COLO668 (cell line): ENCODE measurements around the gene TSTD1.
"Not testable (repeated sequence)": the region's sequence is repeated elsewhere in the genome, so short reads cannot be mapped to it uniquely, and the experiment has no call there.

Experiments
- DNase-seq: peaks from one replicate; lab custom pipeline; 2025; ENCODE audit not compliant: unreplicated experiment; lab: John Stamatoyannopoulos, UW

TSTD1 gene

DNA sequence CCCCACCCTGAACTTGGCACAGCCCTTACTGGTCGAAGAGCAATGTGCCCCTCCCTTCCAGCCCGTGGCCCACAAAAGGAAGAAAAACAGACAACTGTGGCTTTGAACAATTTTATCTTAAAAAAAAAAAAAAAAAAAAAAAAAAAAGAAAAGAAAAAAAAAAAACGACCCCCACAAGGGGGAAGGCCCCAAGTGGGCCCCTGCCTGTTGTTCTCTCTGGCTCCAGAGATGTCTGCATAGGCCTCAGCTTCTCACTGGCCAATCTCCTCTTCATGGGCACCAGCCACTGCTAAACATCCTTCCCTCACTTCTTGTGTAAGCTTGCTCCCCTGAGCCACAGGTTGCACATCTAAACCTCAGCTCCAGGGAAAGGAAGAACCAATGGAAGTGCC lies 386 bp upstream of the TSTD1 start:
- no peak for DNase-seq

DNA sequence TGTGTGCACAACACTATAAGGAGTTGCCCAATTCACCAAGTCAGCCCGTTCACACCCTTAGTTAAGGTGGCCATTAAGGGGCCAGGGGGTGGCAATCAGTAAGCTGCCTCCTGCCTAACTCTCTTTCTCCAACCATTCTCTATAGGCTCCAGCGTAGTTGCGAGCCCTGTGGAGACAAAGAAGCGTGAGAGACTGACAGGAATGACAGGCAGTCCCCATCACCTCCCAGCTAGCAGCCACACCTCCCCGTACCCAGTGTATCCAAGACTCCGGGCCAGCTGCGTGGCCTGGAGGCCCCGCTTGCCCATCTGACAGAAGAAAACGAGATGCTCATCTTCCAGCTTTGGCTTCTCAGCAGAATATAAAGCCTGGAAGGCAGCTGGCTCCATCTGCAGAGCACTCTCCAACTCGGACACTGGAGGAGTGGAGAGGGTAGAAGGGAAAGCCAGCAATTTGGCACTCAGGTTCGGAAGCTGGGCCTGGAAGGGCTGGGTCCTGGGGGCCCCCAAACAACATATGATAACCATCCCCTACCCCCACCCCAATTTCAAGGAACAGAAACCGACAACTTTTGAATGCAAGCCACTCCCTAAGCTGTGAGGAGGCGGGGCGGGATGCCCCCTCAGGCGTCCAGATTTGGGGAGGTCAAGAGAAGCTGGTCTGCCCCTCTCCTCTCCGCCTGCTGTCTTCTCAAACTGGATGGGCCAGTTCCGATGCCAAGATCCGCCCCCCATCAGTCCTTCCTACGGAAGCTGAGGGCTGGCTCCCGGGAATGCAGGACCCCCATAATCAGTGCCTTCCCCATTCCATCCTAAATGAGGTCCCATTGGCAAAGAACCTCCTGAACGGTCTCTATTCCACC lies 872 bp downstream of the TSTD1 start:
- peak; percentile 33 for DNase-seq

DNA sequence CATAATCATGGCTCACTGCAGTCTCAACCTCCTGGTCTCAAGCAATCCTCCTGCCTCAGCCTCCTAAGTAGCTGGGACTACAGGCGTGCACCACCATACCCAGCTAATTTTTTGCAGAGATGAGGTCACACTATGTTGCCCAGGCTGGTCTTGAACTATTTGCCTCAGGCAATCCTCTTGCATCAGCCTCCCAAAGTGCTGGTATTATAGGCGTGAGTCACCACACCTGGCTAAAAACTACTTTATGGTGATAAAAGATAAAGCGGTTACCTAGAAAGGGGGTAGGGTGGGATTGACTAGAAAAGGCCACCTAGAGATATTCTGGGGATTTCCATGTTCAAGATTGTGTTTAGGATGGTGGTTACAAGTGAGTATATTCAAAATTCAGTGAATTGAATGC lies 5.0 kb downstream of the TSTD1 start:
- no peak for DNase-seq

DNA sequence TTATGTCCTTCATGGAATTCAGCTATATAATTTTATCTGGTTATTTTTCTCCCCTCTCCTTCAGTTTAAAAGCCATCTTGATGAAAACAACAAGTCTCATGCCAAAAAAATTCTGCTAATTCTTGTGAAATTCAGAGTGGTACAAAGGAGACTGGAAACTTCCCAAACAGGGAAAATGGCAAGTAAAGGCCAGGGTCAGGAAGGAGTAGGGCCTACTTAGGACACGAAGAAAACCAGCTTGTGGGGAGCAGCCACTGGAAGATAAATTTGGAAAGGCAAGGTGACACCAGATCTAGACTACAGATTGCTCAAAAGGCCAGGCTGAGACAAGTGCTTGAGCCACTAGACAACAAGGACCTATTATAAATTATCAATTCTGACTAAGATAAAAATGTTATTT lies 6.4 kb downstream of the TSTD1 start:
- no peak for DNase-seq

DNA sequence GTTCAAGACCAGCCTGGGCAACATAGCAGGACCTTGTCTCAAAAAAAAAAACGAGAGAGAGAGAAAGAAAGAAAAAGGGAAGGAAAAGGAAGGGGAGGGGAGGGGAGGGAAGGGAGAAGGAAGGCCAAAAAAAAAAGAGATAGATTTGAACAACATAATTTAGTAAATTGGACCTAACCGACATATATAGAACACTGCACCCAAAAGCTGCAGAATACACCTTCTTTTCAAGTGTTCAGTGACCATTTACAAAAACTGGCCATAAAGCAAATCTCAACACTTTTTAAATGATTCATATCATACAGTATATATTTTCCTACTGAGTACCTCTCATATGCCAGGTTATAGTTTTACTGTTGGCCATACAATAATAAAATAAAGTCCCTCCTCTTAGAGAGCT lies 6.9 kb downstream of the TSTD1 start:
- DNase-seq = no peak

DNA sequence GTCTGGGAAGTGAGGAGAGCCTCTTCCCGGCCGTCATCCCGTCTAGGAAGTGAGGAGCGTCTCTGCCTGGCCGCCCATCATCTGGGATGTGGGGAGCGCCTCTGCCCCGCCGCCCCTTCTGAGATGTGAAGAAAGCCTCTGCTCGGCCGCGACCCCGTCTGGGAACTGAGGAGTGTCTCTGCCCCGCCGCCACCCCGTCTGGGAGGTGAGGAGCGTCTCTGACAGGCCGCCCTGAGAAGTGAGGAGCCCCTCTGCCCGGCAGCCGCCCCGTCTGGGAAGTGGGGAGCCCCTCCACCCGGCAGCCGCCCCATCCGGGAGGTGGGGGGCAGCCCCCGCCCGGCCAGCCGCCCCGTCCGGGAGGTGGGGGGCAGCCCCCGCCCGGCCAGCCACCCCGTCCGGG lies 9.3 kb downstream of the TSTD1 start:
- DNase-seq = not testable (repeated sequence)

DNA sequence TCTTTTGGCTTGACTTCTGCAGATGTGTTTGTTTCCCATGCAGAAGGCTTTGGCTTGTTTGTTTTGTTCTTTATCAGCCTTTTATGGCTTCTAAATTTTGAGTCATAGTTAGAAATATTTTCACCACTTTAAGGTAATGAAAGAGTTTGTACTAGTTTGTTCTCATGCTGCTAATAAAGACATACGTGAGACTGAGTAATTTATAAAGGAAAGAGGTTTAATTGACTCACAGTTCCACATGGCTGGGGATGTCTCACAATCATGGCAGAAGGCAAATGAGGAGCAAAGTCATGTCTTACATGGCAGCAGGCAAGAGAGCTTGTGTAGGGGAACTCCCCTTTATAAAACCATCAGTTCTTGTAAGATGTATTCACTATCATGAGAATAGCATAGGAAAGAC lies 11.8 kb downstream of the TSTD1 start:
- DNase-seq = not testable (repeated sequence)

DNA sequence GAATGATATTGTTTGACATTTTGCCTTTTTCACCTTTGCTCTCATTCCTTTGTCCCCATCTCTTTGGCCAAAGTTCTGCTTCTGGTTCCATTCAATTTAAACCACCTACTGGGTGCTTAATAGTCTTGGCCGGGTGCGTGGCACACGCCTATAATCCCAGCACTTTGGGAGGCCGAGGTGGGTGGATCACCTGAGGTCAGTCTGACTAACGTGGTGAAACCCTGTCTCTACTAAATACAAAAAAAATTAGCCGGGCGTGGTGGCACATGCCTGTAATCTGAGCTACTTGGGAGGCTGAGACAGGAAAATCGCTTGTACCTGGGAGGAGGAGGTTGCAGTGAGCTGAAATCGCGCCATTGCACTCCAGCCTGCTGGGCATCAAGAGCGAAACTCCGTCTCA lies 16.3 kb downstream of the TSTD1 start:
- DNase-seq = not testable (repeated sequence)

DNA sequence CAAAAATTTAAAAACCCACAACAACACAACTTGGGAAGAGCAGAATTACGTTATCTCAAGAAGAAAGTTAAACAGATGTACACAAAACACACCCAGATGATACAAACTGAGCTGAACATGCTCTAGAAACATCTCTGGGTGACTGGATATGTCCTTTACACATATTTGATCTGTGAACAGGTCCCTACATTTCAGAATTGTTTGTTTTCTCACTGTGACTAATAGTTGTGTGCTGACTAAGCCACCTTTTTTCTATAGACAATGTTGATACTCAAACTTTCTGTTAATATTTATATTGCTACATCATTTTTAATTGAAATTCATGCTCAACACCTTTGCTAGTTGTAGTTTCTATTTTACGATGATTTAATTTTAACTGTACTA lies 16.8 kb downstream of the TSTD1 start:
- DNase-seq = no peak

DNA sequence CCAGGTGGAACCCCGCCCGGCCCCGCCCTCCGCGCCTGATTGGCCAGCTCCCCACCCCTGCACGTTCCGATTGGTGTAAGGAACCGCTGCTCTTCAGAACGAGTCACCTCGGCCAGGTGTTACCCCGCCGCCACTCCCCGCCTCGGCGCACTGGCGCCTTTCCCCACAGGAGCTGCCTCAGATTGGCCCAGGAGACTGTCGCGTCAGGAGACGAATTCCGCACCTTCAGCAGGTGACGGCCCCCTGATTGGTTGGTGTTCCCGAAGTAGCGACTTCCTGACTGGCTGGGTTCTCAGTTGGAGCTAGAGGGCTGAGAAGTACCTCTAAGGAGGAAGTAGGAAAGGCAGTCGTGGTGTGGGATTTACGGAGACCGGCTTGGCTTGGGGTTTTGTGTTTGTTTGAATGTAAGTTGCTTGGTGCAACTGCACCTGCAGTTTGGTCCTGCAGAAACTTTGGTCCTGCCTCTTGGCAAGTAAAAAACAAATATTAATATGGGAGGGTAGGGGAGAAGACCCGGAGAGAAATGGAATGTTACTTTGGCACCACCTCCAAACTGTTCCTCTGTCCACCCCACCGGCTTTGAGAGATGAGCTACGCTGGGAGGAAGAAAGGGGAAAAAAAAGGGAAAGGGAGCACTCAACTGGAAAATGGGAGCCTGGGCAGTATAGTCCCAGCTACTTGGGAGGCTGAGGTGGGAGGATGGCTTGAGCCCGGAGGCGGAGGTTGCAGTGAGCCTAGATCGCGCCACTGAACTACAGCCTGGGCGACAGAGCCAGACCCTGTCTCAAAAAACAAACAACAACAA lies 17.4 kb downstream of the TSTD1 start:
- peak; percentile 99 for DNase-seq

DNA sequence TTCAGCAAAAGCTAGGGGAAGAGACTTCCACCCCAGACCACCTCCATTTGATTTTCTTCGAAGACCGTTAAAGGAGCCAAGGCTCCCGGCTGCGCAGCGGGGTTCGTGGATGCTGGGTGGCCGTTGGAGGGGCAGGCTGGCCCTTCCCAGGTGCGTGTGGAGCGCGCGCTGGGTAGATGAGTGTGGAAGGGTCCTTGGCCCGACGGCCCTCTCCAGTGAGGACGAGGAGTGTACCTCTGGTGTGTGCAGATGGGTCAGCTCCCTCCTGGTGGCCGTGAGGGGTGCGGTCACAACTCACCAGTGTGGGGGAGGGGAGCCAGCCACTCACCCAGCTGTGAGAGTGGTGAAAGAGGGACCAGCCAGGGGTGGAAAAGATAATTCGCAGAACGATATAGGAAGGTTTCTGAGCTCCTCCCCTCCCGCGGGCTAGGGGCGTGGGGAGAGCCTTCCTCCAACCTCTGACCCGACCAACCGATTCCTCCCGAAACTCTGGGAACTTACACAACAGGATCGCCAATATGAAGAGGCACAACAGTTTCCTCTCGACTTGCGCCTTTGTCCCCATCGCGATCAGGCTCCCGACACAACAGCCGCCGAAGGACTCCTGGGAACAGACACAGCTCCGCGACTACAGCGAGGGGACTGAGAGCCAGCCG lies 18.1 kb downstream of the TSTD1 start, which contains the start of gene F11R:
F11R (minus strand) TSS at position 644 of the 656 bp plus-strand sequence; CDS start at position 565, 79 bp downstream.
- peak; percentile 86 for DNase-seq

DNA sequence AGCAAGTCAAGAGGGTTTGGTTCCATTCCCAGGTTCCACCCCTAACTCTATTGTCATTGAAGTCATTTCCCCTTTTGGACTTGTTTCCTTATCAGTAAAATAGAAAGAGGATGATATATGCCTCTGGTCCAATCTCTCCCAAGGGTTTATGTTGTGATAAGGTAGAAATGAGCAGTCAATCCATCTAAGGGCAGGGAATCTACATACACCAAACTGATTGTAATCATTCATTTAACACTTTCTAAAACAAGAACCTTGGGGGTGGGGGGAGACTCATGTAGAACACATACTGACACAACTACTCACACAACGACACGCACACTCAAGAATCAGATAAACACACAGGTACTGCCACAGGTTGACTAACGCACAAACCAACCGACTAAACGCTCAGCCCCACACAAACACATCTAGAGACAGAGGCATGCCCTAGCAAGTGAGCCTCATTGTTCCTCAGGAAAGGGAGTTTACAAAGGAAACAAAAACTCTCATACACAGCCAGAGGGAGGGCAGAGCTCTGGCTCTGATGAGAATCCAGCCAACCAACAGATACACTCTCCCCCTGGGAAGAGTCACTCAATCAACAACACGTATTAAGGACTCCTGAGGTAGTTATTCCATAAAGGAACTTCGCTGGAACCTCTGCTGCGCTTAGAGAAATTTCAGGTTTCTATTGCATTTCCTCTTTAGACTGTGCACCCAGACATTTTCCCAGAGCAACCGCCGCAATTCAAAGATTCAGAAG lies 18.8 kb downstream of the TSTD1 start:
- peak; percentile 32 for DNase-seq

DNA sequence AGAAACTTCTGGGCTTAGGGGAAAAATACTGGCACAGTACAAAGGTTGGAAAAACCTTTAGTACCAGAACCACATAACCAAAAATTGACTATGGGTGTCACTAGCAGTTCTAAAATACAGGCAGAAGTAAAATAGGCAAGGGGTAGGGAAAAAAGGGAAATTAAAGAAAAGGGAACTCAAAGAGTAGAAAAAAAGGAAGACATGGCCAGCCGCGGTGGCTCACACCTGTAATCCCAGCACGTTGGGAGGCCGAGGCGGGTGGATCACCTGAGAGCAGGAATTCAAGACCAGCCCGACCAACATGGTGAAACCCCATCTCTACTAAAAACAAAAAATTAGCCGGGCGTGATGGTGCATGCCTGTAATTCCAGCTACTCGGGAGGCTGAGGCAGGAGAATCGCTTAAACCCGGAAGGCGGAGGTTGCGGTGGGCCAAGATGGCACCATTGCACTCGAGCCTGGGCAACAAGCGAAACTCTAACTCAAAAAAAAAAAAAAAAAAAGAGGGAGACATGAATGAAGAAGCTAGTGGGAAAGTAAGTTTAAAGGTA lies 19.6 kb downstream of the TSTD1 start:
- DNase-seq = not testable (repeated sequence)

DNA sequence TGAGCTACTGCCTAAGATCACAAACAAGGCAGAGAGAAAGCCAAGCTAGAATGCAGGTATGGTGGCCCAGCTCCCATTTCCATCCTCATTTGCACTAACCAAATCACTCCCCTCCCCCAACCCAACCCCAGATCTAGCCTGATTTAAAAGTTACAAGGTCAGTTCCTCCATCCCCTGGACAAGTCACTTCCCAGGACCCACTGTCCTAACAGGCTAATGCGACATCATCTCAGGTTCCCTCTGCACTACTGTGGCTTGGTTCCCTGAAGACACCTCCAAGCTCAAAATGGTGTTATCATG lies 20.2 kb downstream of the TSTD1 start:
- DNase-seq = no peak

DNA sequence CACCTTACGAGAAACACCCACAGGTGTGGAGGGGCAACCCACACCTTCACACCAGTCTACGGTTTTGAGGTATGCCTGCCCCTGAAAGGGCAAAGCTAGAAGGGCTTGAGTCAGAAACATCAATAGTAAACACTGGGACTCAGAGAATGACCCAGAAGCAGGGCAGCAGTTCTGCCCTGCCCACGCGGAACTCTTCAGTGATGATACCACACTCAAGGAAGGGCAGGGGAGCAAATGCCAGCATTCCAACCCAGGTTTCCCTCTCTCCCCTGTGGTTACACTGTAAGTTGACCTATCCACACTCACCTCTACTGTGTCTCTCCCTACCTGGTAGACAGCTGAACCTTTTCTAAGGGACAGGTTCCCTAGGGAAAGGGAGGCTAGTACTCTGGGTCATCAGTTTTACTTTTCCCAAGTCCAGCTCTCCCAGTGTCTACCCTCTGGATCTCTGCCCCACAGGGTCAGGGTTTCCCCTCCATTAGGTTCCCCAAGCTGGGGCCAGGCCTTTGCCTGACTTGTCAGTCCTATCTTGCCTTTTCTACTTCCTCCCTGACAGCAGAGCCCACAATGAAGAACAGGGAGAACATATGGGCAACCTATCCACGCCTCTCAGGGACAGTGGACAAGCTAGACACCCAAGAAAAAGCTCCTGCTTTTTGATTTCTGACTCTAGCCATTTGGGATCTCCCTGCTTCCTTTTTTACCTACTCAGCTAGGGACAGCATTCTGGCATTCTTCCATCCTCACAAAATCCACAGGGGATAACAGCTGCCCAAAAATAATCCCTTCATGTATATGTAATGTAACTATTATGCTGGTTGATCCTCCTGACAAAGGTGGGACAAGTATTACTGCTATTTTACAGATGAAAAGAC lies 20.8 kb downstream of the TSTD1 start:
- no peak for DNase-seq

DNA sequence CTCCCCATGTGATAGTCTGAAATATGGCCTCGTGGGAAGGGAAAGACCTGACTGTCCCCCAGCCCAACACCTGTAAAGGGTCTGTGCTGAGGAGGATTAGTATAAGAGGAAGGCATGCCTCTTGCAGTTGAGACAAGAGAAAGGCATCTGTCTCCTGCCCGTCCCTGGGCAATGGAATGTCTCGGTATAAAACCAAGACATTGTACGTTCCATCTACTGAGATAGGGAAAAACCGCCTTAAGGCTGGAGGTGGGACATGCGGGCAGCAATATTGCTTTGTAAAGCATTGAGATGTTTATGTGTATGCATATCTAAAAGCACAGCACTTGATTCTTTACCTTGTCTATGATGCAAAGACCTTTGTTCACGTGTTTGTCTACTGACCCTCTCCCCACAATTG lies 21.6 kb downstream of the TSTD1 start:
- not testable (repeated sequence) for DNase-seq

DNA sequence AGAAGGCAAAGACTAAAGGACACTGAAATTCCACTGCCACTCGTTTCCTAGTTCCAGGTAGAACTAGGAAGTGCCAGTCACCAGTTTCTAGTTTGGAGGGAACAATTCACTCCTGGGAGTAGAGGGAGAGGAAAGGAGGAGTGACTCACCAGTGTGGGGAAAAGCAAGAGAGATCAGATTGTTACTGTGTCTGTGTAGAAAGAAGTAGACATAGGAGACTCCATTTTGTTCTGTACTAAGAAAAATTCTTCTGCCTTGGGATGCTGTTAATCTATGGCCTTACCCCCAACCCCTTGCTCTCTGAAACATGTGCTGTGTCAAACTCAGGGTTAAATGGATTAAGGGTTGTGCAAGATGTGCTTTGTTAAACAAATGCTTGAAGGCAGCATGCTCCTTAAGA lies 22.1 kb downstream of the TSTD1 start:
- not testable (repeated sequence) for DNase-seq

DNA sequence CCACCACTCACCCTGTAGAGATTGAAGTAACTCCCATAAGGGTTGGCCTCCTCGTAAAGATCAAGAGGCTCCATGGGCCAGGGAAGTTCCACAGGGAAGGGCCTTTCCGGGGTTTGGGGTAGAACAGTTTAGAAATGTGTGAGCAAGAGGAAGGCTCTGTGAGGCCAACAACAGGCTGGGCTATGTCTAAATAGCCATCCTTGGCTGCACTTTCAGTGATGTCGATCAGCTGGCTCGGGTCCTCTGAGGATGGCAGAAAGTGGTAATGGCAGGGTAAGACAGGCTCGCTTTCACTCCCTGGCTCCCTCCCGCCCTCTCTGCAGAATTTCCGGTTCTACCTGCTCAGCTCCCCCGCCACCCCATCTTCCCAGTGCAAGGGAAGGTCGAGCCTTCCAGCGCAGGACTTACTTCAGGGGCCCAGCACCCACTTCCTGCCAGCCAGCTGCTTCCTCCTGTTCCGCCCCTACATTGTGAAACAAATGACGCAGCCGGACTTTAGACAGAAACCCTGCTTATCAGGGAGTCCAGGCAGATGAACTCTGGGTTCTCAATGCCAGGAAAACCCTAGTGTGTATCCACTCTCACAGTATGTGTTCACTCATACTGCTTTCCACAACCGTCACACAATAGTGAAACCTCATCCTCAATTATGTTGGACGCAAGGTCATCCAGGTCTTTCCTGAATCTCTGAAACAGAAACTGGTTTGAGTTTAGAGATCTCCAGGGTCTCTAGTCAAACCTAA lies 25.1 kb downstream of the TSTD1 start:
- DNase-seq = peak; percentile 72

DNA sequence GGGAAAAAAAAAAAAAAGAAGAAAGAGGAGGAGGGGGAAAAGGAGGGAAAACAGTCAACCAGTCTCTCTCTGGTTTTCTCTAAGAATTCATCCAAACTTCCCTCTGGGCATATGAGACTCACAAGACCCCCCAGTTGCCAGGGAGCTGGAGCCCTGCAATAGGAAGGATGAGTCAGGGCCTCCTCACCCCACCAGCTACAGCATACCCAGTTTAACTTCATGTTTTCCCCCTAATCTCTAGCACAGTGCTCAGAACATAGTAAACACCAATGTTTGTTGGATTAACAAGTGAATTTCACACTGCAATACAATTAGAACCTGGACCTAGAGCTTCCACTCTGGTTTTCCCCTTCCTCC lies 25.7 kb downstream of the TSTD1 start:
- DNase-seq = no peak
